ENCODE measurements around the gene TBC1D1. TPM values are rescaled to one million over a fixed set of nuclear protein-coding genes. Genes with fewer than 3 reads are reported as not detected.

TBC1D1 gene
- total RNA-seq, 1 donor from 2014 or later, result 121 TPM

GRCh38 chr4:38045289-38045988 is 154.6 kb downstream of the TBC1D1 start:
- no peak for DNase-seq (ENCODE audit: low read depth, low spot score)

DNA sequence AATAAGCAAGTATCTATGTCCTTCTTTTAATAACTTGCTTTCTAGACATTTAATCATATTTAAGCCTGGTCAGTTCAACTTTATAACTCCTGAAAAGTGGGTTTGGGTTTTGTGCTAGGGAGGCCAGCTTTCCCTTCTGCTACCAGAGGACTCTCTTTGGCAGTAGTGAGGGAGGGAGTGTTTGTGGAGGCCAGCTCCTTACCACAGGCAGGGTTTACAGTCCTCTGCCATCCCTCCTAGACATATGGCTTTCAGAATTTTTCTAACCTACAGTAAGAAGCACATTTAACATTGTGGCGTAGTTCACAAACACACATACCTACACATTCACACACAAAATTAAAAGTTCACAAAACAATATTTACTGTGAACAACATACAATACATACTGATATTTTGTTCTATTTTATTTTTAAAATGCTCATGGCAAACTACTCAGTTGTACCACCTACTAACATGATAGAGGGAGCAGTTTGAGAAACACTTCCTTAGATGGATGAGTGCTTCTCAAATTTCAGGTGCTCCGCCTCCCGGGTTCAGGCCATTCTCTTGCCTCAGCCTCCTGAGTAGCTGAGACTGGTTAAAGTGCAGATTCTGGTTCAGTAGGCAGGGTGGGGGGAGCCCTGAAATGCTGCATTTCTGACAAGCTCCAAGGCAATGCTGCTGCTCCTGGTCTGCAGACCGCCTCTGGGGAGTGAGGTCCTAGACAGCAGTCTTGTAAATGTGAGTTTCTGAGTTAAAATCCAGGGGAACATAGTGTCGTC is 156.0 kb downstream of the TBC1D1 start:
- no peak for DNase-seq (ENCODE audit: low read depth, low spot score)

- no peak for DNase-seq (ENCODE audit: low read depth, low spot score)
Observed at GRCh38 chr4:38049545-38050170, 158.8 kb downstream of the TBC1D1 start.

DNA sequence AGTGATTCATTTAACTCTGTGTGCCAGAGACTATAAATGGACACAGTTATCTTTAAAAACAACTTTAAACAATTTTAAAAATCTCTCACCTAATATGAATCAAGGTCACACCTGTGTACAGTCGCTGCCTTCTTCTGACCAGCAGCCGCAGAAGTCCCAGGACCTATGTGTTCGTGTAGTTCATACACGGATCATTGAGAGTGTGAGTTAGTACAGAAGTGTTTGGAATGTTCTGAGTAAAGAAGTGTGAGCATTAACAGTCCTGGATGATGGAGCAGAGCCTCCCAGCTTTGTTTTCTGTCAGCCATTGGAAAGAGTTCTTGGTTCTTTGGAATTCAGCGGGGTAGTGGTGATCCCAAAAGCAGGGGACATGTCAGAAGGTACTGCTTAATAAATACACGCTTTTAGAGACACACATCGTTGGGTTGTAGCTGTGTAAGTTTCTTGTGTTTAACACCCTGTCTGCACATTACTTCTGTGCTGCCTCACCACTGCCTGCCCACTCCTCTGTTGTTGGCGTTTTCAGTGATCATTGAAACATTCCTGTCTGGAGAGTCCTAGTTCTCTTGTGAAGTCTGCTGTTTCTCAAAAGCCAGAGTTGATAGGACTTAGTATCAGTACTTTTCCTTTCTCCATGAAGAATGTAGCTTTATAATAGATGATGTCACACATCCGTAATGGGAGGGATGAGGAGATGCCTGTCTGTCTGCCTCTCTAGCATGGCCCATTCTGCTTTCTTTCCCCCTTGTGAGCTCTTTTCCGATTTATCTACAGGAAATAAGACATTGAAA is 159.9 kb downstream of the TBC1D1 start:
- DNase-seq (ENCODE audit: low read depth, low spot score), result peak; percentile 80

DNA sequence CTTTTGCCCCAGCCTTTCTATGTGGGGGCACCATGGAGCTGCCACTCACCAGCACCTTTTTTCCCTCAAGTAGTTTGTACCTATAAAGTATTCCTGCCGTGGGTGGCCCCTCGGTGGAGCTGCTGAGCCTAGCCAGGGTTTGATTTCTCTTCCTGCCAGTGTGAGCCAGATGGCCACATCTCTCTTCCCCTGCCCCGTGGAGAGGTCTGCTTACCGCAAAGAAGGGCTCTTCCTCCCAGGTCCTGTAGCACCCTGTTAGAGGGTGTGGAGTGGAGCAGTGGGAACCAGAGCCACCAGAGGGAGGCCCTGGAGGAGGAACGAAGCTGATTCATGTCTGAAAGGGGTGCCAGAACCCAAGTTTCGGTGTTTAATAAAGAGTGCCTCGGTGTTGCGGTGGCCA is 164.7 kb downstream of the TBC1D1 start:
- no peak for DNase-seq (ENCODE audit: low read depth, low spot score)

DNA sequence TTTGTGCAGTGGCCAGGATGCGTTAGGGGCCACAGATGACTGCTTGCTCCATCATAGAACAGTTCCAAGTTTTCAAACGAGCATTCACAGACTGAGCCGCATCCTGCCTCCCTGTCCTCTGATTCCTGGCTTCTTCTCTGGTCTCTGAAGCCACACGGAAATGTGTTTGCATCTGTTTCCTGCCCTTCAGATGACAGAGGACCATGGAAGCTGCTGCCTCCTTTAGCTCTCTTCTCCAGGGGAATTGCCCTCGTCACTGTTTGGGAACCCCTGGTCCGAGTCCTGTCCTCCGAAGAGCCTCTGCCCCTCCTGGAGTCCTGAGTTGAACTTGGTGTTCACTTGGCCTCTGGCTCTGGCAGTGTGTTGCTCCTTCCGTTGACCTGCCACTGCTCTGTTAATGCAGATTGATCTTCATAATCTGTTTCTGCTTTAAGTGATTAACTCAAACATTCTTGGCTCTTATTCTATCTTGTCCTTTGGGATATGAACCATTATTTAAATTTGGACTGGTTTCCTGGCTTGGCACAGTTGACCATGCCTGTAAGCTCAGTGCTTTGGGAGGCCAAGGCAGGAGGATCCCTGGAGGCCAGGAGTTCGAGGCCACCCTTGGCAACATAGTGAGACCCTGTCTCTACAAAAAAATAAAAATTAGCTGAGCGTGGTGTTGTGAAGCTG is 165.3 kb downstream of the TBC1D1 start:
- peak; percentile 22 for DNase-seq (ENCODE audit: low read depth, low spot score)

DNA sequence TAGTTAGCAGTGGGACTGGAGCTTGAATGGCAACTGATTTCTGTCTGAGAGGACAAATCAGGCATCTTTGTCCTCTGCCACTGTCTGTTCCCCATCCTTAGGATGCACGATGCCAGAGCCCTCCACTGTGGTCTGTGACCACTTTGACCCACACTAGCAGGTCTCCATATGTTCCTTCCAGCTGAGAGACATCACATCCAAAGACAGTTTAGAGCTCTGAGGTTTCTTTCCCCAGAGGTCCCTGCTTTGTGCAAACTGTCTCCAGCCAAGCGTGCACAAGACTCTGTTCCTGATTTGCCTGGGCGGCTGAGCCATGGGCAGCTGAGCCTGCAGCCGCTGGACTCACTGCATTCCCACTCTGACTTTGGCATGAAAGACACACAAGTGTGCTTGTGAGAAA is 167.3 kb downstream of the TBC1D1 start:
- DNase-seq (ENCODE audit: low read depth, low spot score), result no peak

DNA sequence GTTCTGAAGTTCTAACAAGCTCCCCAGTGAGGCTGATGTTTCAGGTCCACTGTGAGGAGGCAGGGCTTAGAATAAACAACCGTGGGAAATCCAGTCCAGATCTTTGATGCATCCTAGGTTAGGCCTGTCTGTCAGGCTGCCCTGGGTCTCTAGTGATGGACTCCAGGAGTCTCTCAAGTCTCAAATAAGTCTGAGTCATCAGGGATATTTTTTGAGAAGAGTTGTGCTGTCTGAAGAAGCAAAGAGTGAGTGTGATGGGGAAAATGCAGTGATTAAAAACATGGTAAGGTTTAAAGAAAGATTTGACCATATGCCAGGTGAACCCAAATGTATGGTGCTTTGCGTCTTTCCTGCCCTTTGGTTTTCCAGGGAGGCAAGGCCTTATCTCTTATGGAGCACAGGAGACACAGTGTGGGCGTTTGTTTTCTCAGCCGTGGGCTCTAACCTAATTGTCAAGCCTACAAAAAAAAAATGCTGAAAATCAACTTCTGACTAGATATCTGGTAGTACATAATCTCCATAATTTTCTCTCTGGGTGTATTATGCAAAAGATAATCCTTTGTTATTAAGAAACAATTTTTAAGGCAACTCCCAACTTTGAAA is 170.0 kb downstream of the TBC1D1 start:
- no peak for DNase-seq (ENCODE audit: low read depth, low spot score)

GRCh38 chr4:38062088-38062775 is 171.3 kb downstream of the TBC1D1 start:
- peak; percentile 36 for DNase-seq (ENCODE audit: low read depth, low spot score)

GRCh38 chr4:38062776-38063097 is 171.9 kb downstream of the TBC1D1 start:
- no peak for DNase-seq (ENCODE audit: low read depth, low spot score)

DNA sequence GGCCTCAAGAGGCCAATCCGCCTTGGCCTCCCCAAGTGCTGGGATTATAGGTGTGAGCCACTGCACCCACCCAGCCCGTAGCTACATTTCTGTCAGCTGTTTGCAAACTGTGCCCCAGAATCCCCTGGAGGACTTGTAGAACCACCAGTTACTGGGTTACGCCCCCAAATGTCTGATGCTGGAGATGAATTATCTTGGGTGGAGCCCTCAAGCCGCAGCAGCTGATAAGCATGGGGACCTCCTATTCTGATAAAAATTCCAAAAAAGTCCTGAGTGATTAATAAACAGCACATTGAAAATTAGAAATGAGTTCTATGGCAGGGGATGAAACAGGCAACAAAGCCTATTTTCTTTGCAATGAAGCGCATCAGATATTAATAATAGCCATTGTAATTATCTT is 174.3 kb downstream of the TBC1D1 start:
- DNase-seq (ENCODE audit: low read depth, low spot score), result no peak

GRCh38 chr4:38065900-38066299 is 175.0 kb downstream of the TBC1D1 start:
- DNase-seq (ENCODE audit: low read depth, low spot score), result no peak

GRCh38 chr4:38067499-38067898 is 176.6 kb downstream of the TBC1D1 start:
- DNase-seq (ENCODE audit: low read depth, low spot score), result no peak

DNA sequence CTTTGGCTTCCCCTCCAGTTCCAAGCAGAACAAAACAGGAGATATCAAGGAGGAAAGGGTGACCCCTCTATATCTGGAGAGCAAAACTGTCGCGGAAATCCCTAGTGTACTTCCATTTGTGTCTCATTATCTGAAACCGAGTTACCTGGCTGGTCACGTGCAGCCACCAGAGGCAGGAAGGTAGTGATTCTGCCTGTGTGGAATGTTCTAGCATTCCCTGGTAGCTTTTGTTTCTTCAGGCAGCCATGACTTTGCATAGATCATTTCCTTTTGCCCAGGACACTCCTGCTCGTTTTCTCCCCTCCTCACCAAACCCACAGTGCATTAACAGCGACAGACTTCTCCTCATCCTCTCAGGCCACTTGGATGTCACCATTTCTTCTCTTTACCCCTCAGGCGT is 177.2 kb downstream of the TBC1D1 start:
- no peak for DNase-seq (ENCODE audit: low read depth, low spot score)

GRCh38 chr4:38069271-38069760 is 178.4 kb downstream of the TBC1D1 start:
- peak; percentile 58 for DNase-seq (ENCODE audit: low read depth, low spot score)

DNA sequence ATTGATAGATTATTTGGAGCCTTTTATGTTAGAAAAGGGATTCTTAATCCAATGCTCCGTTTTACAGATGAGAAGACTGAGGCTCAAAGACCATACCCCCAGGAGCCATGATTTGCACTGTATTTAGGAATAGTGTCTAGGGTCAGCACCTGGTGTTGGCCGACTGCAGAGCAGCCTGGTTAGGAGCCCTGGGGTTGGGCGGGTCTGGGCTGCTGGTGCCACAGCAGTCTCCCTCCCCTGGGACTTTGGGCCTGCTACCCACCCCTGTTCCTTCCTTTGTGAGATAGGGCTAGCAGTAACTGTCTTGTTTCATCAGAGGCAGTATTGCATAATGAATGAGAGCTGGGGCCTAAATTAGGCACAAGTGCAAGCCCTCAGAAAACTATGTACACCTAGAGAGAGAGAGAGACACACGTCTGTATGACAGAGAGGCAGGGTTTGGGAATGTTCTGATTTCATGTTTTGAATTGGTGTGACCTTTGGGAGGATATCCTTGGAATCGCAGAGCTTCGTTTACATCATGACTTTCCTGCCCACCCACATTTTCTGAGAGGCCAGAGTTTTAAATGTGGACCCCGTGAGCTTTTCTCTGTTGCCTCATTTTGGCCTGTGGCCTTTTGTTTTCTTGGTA is 181.0 kb downstream of the TBC1D1 start:
- DNase-seq (ENCODE audit: low read depth, low spot score), result no peak

DNA sequence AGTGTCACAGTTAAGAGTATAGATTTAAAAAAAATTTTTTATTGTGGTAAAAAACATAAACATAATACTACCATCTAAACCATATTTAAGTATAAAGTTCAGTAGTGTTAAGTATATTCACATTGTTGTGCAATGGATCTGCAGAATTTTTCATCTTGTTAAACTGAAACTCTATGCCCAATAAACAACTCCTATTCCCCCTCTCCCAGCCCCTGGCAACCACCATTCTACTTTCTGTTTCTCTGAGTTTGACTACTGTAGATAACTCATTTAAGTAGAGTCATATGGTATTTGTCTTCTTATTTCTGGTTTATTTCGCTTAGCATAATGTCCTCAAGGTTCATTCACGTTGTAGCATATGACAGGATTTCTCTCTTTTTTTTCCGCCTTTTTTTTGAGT is 181.7 kb downstream of the TBC1D1 start:
- DNase-seq (ENCODE audit: low read depth, low spot score), result no peak

- DNase-seq (ENCODE audit: low read depth, low spot score), result no peak
Observed at GRCh38 chr4:38073596-38074234, 182.8 kb downstream of the TBC1D1 start.
